Astrocyte of the spinal cord (primary cell): ENCODE results near the gene TSEN34.

Experiments used
- DNase-seq: peaks from one replicate; pipeline ENCODE4 v3.0.0; 2011; ENCODE audit warnings: low read depth, low spot score
- H3K4me3 ChIP-seq: 2 replicates; pipeline ENCODE4 v1.5.1; 2011; ENCODE audit warnings: low read depth, mild to moderate bottlenecking, low read length, moderate library complexity
- CTCF ChIP-seq: IDR thresholded peaks from 2 replicates; pipeline ENCODE4 v1.5.1; 2012; ENCODE audit warnings: low read depth, mild to moderate bottlenecking, low read length, inconsistent platforms
- in situ Hi-C: cut with HindIII; loops from 2 replicates; pipeline ENCODE4 v1.10.0; 2017; ENCODE audit warnings: low sequenced_read_pairs

TSEN34 gene

DNA sequence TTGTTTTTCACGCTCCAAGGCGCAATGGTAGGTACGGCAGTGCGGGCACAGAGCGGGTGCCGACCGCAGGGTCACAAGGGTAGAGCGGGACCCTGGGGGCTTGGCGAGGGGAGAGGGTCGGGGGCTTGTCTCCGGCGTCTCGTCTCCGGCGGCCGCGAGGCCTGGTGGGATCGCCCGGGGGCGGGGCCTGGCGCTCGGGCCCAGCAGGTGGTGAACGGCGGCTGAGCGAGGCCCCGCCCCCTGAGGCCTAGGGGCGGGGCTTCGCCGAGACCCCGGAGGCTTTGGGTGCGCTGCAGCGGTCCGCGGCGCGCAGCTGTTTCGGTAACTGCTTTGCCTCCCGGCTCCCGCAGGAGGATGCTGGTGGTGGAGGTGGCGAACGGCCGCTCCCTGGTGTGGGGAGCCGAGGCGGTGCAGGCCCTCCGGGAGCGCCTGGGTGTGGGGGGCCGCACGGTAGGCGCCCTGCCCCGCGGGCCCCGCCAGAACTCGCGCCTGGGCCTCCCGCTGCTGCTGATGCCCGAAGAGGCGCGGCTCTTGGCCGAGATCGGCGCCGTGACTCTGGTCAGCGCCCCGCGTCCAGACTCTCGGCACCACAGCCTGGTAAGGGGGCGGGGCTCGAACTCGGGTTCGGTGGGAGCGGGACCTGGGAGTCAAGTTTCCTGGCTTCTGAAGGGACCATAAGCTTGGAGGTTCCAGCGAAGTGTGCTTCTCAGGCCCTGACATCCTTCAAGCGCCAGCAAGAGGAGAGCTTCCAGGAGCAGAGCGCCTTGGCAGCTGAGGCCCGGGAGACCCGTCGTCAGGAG, at the start of gene TSEN34:
TSS of gene TSEN34 (plus strand) at position 298 of the 800 bp plus-strand sequence. CDS start at position 355, 57 bp downstream.
- H3K4me3 ChIP-seq = peak within 1 kb of the TSS; percentile 80
- DNase-seq = peak; percentile 52
- in situ Hi-C loops = no loop called here
- no peak for TF ChIP-seq CTCF

DNA sequence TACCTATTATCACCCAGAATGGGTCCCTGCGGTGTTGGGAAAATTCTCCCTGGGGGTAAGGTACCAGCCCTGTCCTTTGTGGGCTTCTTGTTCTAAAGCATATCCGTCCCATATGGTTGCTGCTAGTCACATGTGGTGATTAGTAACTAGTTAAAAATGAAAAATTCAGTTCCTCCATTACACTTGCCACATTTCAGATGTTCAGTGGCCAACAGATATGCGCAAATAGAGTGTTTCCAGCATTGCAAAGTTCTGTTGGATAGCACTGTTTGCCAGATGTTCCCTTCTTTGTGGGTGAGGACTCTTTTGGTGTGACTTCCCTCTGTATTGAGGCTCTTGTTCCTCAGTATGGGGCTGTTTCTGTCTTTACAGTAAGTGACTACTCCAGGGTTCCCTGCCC, 49.8 kb upstream of the TSEN34 start:
- TF ChIP-seq CTCF = no peak

GRCh38 chr19:54142166-54142780, 48.8 kb upstream of the TSEN34 start:
- H3K4me3 ChIP-seq = no peak overlapping the region
- DNase-seq = no peak
- in situ Hi-C loops = no loop called here
- TF ChIP-seq CTCF = no peak

More for the DNA sequence above, 49.8 kb upstream of the TSEN34 start:
- no peak for DNase-seq
- in situ Hi-C loops = no loop called here
- H3K4me3 ChIP-seq = no peak overlapping the region

DNA sequence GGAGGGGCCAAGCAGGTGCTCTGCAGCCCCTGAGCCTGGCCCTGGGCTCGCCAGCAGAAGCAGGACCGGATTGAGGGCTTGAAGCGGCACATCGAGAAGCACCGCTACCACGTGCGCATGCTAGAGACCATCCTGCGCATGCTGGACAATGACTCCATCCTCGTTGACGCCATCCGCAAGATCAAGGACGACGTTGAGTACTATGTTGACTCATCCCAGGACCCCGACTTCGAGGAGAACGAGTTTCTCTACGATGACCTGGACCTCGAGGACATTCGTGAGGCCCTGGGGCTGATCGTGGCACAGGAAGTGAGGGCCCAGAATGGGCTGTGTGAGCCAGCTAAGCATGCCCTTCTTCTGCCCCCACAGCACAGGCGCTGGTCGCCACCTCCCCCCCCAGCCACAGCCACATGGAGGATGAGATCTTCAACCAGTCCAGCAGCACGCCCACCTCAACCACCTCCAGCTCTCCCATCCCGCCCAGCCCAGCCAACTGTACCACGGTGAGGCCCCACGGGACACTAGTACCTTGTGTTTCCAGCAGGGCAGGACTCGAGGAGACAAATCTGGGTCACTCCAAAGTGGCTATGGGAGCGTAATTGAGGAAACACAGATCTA, 45.5 kb upstream of the TSEN34 start:
- DNase-seq = no peak
- in situ Hi-C loops = no loop called here
- no peak for TF ChIP-seq CTCF
- H3K4me3 ChIP-seq = no peak overlapping the region

GRCh38 chr19:54147676-54148075, 43.4 kb upstream of the TSEN34 start:
- no peak overlapping the region for H3K4me3 ChIP-seq
- no peak for TF ChIP-seq CTCF
- no peak for DNase-seq
- in situ Hi-C loops = no loop called here

DNA sequence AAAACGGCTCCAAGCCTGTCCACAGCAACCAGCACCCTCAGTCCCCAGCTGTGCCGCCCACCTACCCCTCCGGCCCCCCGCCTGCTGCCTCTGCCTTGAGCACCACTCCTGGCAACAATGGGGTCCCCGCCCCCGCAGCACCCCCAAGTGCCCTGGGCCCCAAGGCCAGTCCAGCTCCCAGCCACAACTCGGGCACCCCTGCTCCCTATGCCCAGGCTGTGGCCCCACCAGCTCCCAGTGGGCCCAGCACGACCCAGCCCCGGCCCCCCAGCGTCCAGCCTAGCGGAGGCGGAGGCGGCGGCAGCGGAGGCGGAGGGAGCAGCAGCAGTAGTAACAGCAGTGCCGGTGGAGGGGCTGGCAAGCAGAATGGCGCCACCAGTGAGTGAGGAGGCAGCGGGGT, 43.0 kb upstream of the TSEN34 start:
- no peak for TF ChIP-seq CTCF
- DNase-seq = no peak
- in situ Hi-C loops = no loop called here
- no peak overlapping the region for H3K4me3 ChIP-seq
